CD4-positive, alpha-beta T cell treated with Interleukin-17A for 1 hour (primary cell): ENCODE measurements around the gene MTHFD1.
A peak's percentile ranks its signal among the peaks of the same experiment; 100 is the strongest.

ENCODE experiments used
- DNase-seq: peaks from one replicate; pipeline ENCODE4 v3.0.0-alpha.2; 2020

The MTHFD1 gene

GRCh38 chr14:64501411-64502171 is 113.4 kb downstream of the MTHFD1 start:
- peak; percentile 61 for DNase-seq

- peak; percentile 55 for DNase-seq
Observed at GRCh38 chr14:64502456-64502855, 114.3 kb downstream of the MTHFD1 start.

- peak; percentile 64 for DNase-seq
Observed at GRCh38 chr14:64502887-64503433, 114.8 kb downstream of the MTHFD1 start.

GRCh38 chr14:64503434-64504309 is 115.5 kb downstream of the MTHFD1 start, which contains the start of gene ZBTB25:
ZBTB25 (minus strand) TSS chr14:64503838; CDS start chr14:64490533, 13,305 bp downstream.
- DNase-seq: peak; percentile 98

GRCh38 chr14:64504310-64504896 is 116.2 kb downstream of the MTHFD1 start, which contains the start of gene ZBTB1:
ZBTB1 (plus strand) TSS chr14:64504770; CDS start chr14:64521505, 16,735 bp downstream.
- DNase-seq: peak; percentile 88

GRCh38 chr14:64504897-64505794 is 117.0 kb downstream of the MTHFD1 start:
- DNase-seq: peak; percentile 90

GRCh38 chr14:64506721-64507120 is 118.6 kb downstream of the MTHFD1 start:
- peak; percentile 44 for DNase-seq

GRCh38 chr14:64507376-64508156 is 119.4 kb downstream of the MTHFD1 start:
- DNase-seq: peak; percentile 25

- DNase-seq: peak; percentile 9
Observed at GRCh38 chr14:64508215-64508776, 120.1 kb downstream of the MTHFD1 start.

- no peak for DNase-seq
Observed at GRCh38 chr14:64509036-64509435, 120.9 kb downstream of the MTHFD1 start.
